PFSK-1 (cell line): ENCODE data around the gene TMEM250.

Source experiments
- FOXP2 ChIP-seq: optimal IDR thresholded peaks from 2 replicates; pipeline ENCODE3; 2011; ENCODE audit warnings: borderline replicate concordance, control low read depth, inconsistent platforms; ENCODE audit not compliant: insufficient read depth; ENCODE audit errors: extremely low read length, extremely low read depth
- POLR2AphosphoS5 ChIP-seq: IDR thresholded peaks from 2 replicates; pipeline ENCODE4 v1.6.1; 2012; ENCODE audit warnings: low read depth, mild to moderate bottlenecking, control low read depth, low read length, moderate library complexity
- SIN3A ChIP-seq: IDR thresholded peaks from 2 replicates; pipeline ENCODE4 v1.6.1; 2012; ENCODE audit warnings: mild to moderate bottlenecking, low read length, moderate library complexity, borderline replicate concordance; ENCODE audit not compliant: insufficient read depth
- TAF1 ChIP-seq: IDR thresholded peaks from 2 replicates; pipeline ENCODE4 v1.6.1; 2012; ENCODE audit warnings: low read length, control low read depth, borderline replicate concordance; ENCODE audit not compliant: insufficient read depth
- TF ChIP-seq, protein P1 (sequence below), 2 experiments: IDR thresholded peaks; 2 replicates each; pipeline versions ENCODE4 v1.6.1 to v1.8.0; 2011 to 2012; ENCODE audit warnings: low read depth in 2 of 2, low read length in 2 of 2, control low read depth in 1 of 2, inconsistent platforms in 1 of 2, mild to moderate bottlenecking in 1 of 2, moderate library complexity in 1 of 2; ENCODE audit not compliant: insufficient read depth in 1 of 2

Gene TMEM250

DNA sequence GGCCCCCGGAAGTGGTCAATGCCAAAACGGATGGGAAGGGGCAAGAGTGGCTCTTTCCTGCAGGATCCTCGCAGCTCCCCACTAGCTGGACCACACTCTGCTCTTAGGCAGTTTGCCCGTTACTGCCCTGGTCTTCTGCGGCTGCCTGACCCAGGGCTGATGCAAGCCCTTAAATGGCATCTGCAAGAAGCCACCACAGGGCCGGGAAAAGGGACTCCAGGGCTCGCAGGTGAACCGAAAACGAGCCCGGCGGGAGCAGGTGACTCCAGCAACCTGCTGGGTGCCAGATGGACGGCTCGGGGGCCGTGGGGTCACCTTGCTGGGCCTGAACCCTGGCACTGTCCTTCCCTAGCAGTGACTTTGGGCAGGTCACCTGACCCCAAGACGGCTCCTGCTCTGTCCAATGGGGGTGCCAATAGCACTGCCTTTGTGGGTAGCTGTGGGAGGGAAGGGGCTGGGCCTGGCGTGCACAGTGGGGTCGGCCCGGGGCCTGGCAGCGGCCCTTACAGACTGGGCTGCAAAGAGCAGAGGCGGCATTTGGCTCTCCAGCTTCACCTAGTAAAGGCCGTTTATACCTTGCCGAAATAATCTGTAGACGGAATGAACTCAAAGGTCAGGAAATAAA is 1.3 kb downstream of the TMEM250 start:
- TF ChIP-seq TAF1 (no peak), FOXP2 (no peak), SIN3A (no peak), POLR2AphosphoS5 (no peak)
- TF ChIP-seq, protein P1, sequence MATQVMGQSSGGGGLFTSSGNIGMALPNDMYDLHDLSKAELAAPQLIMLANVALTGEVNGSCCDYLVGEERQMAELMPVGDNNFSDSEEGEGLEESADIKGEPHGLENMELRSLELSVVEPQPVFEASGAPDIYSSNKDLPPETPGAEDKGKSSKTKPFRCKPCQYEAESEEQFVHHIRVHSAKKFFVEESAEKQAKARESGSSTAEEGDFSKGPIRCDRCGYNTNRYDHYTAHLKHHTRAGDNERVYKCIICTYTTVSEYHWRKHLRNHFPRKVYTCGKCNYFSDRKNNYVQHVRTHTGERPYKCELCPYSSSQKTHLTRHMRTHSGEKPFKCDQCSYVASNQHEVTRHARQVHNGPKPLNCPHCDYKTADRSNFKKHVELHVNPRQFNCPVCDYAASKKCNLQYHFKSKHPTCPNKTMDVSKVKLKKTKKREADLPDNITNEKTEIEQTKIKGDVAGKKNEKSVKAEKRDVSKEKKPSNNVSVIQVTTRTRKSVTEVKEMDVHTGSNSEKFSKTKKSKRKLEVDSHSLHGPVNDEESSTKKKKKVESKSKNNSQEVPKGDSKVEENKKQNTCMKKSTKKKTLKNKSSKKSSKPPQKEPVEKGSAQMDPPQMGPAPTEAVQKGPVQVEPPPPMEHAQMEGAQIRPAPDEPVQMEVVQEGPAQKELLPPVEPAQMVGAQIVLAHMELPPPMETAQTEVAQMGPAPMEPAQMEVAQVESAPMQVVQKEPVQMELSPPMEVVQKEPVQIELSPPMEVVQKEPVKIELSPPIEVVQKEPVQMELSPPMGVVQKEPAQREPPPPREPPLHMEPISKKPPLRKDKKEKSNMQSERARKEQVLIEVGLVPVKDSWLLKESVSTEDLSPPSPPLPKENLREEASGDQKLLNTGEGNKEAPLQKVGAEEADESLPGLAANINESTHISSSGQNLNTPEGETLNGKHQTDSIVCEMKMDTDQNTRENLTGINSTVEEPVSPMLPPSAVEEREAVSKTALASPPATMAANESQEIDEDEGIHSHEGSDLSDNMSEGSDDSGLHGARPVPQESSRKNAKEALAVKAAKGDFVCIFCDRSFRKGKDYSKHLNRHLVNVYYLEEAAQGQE (IDR thresholded peaks at IDR 0.05; ENCODE audit: insufficient read depth in 1 of 2, low read depth in 2 of 2, low read length in 2 of 2), result no peak

DNA sequence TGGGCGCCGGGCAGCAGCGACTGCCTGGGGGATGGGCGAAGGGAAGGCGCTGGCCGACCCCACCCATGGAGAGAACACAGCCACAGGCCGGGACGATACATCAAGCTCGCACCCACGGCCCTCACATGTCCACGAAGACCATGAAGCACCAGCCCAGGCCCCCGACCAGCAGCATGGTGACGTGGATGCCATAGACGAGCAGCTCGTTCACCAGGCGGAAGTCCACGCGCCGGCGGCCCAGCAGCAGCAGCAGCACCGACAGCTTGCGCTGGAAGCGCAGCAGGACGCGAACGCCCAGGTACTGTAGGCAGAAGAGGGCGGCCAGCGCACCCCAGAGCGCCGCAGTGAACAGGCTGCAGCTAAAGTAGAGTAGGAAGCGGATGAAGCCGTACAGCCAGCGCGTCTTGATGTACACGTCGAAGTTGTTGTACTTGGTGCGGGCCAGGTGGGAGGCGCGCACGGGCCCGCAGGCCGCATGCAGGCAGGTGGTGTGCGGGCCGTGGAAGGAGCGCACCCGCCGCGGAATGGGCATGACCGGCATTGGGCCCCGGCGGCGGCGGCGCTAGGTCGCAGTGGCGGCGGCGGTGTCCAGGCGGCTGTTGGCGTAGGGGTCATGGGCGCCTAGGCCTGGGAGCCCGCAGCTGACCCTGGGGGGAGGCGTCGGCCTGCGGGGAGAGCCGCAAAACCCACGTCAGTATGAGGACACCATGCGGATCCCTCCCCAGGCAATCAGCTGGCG is 2.1 kb downstream of the TMEM250 start:
- no peak for TF ChIP-seq POLR2AphosphoS5
- no peak for TF ChIP-seq TAF1
- no peak for TF ChIP-seq SIN3A
- TF ChIP-seq FOXP2, result no peak
- TF ChIP-seq, protein P1 (IDR thresholded peaks at IDR 0.05; ENCODE audit: insufficient read depth in 1 of 2, low read depth in 2 of 2, low read length in 2 of 2), result no peak

DNA sequence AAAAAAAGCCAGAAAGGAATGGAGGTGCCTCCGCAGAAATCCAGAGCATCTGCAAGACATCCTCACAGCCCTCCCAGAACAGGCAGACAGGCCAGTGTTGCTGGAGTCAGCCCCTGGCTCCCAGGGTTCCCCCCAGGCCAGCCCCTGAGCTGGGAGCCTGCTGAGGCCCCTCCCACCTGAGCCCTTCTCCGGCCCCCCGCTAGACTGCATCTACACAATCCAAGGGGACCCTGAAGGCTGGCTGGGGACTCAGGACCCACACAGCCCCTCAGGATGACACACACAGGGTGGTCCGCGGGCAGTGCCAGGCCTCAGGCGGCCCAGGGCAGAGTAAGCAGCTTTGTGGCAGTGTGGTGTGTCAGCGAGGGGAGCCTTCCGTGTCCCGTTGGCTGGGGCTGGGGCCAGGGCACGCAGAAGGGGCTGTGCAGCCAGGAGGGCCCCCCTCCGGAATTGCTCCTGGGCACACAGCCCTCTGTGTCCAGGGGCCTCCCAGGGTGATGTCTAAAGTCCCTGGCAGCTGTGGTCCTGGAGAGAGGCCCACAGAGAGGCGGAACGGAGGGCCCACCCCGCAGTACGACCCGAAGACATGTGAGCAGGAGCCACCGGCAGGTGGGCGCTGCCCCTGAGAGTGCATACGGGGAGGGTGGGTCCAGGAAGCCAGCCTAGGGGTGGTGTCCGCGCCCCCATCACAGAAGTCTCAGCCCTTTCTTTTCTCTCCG is 2.9 kb downstream of the TMEM250 start:
- no peak for TF ChIP-seq TAF1
- TF ChIP-seq FOXP2, result no peak
- TF ChIP-seq POLR2AphosphoS5, result no peak
- TF ChIP-seq, protein P1 (IDR thresholded peaks at IDR 0.05; ENCODE audit: insufficient read depth in 1 of 2, low read depth in 2 of 2, low read length in 2 of 2), result no peak
- TF ChIP-seq SIN3A, result no peak

DNA sequence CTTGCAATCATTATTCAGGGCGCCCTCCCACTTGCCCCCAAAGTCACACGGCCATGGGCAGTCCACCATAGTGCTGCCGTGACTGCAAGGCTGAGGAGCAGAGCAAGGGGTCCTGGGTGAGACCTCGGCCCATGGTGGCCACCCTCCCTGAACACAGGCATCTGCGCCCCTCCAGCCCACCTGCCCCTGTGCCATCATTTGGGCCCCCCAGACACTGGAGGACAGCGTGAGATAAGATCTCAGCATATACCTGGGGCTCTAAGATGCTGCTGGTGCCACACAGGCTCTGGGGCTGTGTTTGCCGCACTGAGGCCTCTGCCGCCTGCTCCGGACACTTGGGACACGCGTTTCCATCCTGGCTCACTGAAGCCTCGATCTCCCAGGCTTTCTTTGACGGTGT is 3.5 kb downstream of the TMEM250 start:
- TF ChIP-seq, protein P1 (IDR thresholded peaks at IDR 0.05; ENCODE audit: insufficient read depth in 1 of 2, low read depth in 2 of 2, low read length in 2 of 2), result no peak
- no peak for TF ChIP-seq FOXP2
- no peak for TF ChIP-seq TAF1
- no peak for TF ChIP-seq POLR2AphosphoS5
- TF ChIP-seq SIN3A, result no peak
